H1 (cell line): ENCODE data around the gene KCNIP2. TPM values are rescaled to one million over a fixed set of nuclear protein-coding genes. Genes with fewer than 3 reads are reported as not detected.

Source experiments
- BRCA1 ChIP-seq: IDR thresholded peaks from 2 replicates; pipeline ENCODE4 v1.6.1; 2012; ENCODE audit warnings: low read depth, low read length, improper control_type of control experiment
- CHD1 ChIP-seq: IDR thresholded peaks from 2 replicates; pipeline ENCODE4 v1.6.1; 2012; ENCODE audit warnings: low read depth, low read length, improper control_type of control experiment
- RBBP5 ChIP-seq: IDR thresholded peaks from 2 replicates; pipeline ENCODE4 v1.7.1; 2012; ENCODE audit warnings: low read depth, mild to moderate bottlenecking, inconsistent platforms, low read length, moderate library complexity, borderline replicate concordance
- polyA plus RNA-seq, 7 experiments: library from polyadenylated mRNA; depleted of rRNA in 3 of 7; stranded (reverse) in 5 of 7; unstranded in 2 of 7; fragments of >200 nt in 5 of 7; fragments of 200-250 nt in 2 of 7; gene quantifications; 1 replicate in 5 of 7; 2 replicates in 1 of 7; 4 replicates in 1 of 7; pipeline versions ENCODE4 v1.2.1 to v1.2.3, GENCODE V29; 2011 to 2013; ENCODE audit warnings: missing spikeins in 2 of 7, mixed read lengths in 2 of 7
- total RNA-seq: library from RNA; stranded (reverse); fragmentation: NEBNext Ultra II Directional; extraction: Animal tissue kit (Norgen Biotek cat#: 25700); gene quantifications from 2 replicates; pipeline ENCODE4 v1.2.1, GENCODE V29; 2021

The KCNIP2 gene
- total and polyA plus RNA-seq, 2 of the 8 experiments (the other 6 are each of a cell fraction or from before 2014, with no cell fraction given) = 2.7 to 6.0 TPM

GRCh38 chr10:101814466-101815071 is 29.0 kb downstream of the KCNIP2 start (continued):
- TF ChIP-seq CHD1 (no peak), BRCA1 (no peak), RBBP5 (no peak)
